Measurements from ENCODE around the gene MUC4.
"Not testable (repeated sequence)": the region's sequence is repeated elsewhere in the genome, so short reads cannot be mapped to it uniquely, and the experiment has no call there.

Gene MUC4

GRCh38 chr3:195717852-195718476, 93.8 kb downstream of the MUC4 start:
- intact Hi-C loops (cut with DNase I; ENCODE audit: low total_unique reads): no loop called here
- H3K4me1 ChIP-seq: no peaks in the 10 kb centered on the region

GRCh38 chr3:195717416-195717815, 94.3 kb downstream of the MUC4 start:
- intact Hi-C loops (cut with DNase I; ENCODE audit: low total_unique reads): no loop called here
- Histone ChIP-seq H3K4me1 (no peaks in the 10 kb centered on the region), H3K9me3 (peaks cover 0 to 2% (median 0%) of the 10 kb centered on the region in 3 donors), H3K27me3 (no peaks in the 10 kb centered on the region), H3K27ac (no peak overlapping the region), H3K36me3 (peaks cover 10 to 21% (median 20%) of the 10 kb centered on the region in 3 donors), H3K4me3 (no peak overlapping the region)
- no peak for DNase-seq
- no peak for TF ChIP-seq CTCF (IDR thresholded peaks at IDR 0.05)

More at GRCh38 chr3:195717852-195718476, 93.8 kb downstream of the MUC4 start:
- H3K4me3 ChIP-seq: no peak overlapping the region
- DNase-seq: no peak
- peaks cover 0 to 2% (median 0%) of the 10 kb centered on the region in 3 donors for H3K9me3 ChIP-seq
- no peak for TF ChIP-seq CTCF (IDR thresholded peaks at IDR 0.05)
- peaks cover 10 to 20% (median 19%) of the 10 kb centered on the region in 3 donors for H3K36me3 ChIP-seq
- no peaks in the 10 kb centered on the region for H3K27me3 ChIP-seq
- no peak overlapping the region for H3K27ac ChIP-seq

- TF ChIP-seq CTCF (IDR thresholded peaks at IDR 0.05): no peak
- peaks cover 0 to 2% (median 0%) of the 10 kb centered on the region in 3 donors for H3K9me3 ChIP-seq
- H3K27me3 ChIP-seq: no peaks in the 10 kb centered on the region
- DNase-seq: no peak
- H3K4me1 ChIP-seq: no peaks in the 10 kb centered on the region
- no peak overlapping the region for H3K27ac ChIP-seq
- peaks cover 19 to 33% (median 33%) of the 10 kb centered on the region in 3 donors for H3K36me3 ChIP-seq
- no peak overlapping the region for H3K4me3 ChIP-seq
- intact Hi-C loops (cut with DNase I; ENCODE audit: low total_unique reads): no loop called here
Measured at GRCh38 chr3:195715583-195716266, 96.0 kb downstream of the MUC4 start.

GRCh38 chr3:195715134-195715533, 96.6 kb downstream of the MUC4 start:
- intact Hi-C loops (cut with DNase I; ENCODE audit: low total_unique reads): no loop called here
- H3K27ac ChIP-seq: no peak overlapping the region
- peaks cover 0 to 2% (median 0%) of the 10 kb centered on the region in 3 donors for H3K9me3 ChIP-seq
- no peaks in the 10 kb centered on the region for H3K27me3 ChIP-seq
- no peak for TF ChIP-seq CTCF (IDR thresholded peaks at IDR 0.05)
- H3K4me3 ChIP-seq: no peak overlapping the region
- no peaks in the 10 kb centered on the region for H3K4me1 ChIP-seq
- DNase-seq: no peak
- H3K36me3 ChIP-seq: peaks cover 19 to 39% (median 33%) of the 10 kb centered on the region in 3 donors

GRCh38 chr3:195714380-195715011, 97.2 kb downstream of the MUC4 start:
- DNase-seq: no peak

GRCh38 chr3:195713150-195713549, 98.6 kb downstream of the MUC4 start:
- H3K27me3 ChIP-seq; H3K9me3 ChIP-seq; H3K27ac ChIP-seq; H3K4me1 ChIP-seq; H3K4me3 ChIP-seq; DNase-seq; intact Hi-C loops (cut with DNase I; ENCODE audit: low total_unique reads): not testable (repeated sequence)
- H3K36me3 ChIP-seq: peaks cover 38 to 59% (median 53%) of the 10 kb centered on the region in 3 donors

More at GRCh38 chr3:195714380-195715011, 97.2 kb downstream of the MUC4 start:
- Histone ChIP-seq H3K36me3 (peaks cover 25 to 45% (median 40%) of the 10 kb centered on the region in 3 donors), H3K9me3 (peaks cover 0 to 2% (median 0%) of the 10 kb centered on the region in 3 donors), H3K4me3 (no peak overlapping the region), H3K4me1 (no peaks in the 10 kb centered on the region), H3K27me3 (no peaks in the 10 kb centered on the region), H3K27ac (no peak overlapping the region)
- intact Hi-C loops (cut with DNase I; ENCODE audit: low total_unique reads): no loop called here
- TF ChIP-seq CTCF (IDR thresholded peaks at IDR 0.05): no peak

- H3K4me3 ChIP-seq; DNase-seq; H3K9me3 ChIP-seq; H3K4me1 ChIP-seq; H3K27ac ChIP-seq; intact Hi-C loops (cut with DNase I; ENCODE audit: low total_unique reads); H3K27me3 ChIP-seq: not testable (repeated sequence)
- peaks cover 40 to 61% (median 56%) of the 10 kb centered on the region in 3 donors for H3K36me3 ChIP-seq
Measured at GRCh38 chr3:195712535-195712910, 99.2 kb downstream of the MUC4 start.

Data from tibial artery (tissue), 4 donors.